NCI-H524 treated with DMSO at 0.1 percent for 48 hours (cell line): ENCODE measurements around the gene CCL7.
"Not testable (repeated sequence)": the region's sequence is repeated elsewhere in the genome, so short reads cannot be mapped to it uniquely, and the experiment has no call there.

Experiments used
- DNase-seq: peaks from one replicate; lab custom pipeline; 2025; lab: John Stamatoyannopoulos, UW

The CCL7 gene

DNA sequence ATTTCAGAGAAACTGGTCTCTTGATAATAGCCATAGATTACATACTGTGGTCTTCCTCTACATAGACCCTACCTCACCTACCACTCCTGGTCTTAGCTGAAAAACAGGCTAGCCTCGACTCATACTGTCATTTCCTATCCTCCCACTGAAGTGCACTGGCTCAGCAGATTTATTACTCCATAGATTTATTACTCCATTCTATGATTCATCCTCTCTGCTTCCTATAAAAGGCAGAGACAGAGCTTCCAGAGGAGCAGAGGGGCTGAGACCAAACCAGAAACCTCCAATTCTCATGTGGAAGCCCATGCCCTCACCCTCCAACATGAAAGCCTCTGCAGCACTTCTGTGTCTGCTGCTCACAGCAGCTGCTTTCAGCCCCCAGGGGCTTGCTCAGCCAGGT lies at the start of gene CCL7:
Gene CCL7, plus strand, starts transcription at position 253 of the 400 bp plus-strand sequence. Its CDS starts 70 bp downstream, at position 323.
- DNase-seq, result no peak

DNA sequence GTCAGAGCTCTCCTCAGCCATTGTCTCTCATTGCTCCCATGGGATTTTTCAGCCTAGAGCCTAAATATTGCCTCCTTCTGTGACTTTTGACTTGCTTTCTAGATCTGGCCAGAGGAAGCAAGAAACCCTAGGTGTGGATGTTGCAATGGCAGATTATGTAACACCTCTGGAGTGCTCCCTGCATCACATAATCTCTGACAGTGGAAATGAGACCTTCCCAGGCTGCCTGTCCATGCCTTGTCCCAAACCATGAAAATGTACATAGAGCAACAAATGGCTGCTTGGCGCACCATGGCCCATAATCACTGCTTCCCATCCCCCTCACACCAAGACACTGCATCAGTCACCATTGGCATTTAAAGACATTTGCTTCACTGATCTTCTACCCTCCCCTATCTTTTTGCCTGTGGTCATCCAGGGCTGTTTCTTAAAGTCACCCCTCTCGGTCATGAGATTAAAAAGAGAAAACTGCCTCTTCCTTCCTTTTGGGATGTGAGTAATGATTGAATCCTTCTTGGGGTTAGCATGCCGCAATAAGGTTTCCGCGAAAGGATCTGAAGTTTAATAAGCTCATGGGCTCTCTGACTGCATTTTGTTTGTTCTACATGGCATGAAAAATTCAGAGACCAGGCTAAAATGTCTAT lies 49.1 kb upstream of the CCL7 start:
- no peak for DNase-seq

DNA sequence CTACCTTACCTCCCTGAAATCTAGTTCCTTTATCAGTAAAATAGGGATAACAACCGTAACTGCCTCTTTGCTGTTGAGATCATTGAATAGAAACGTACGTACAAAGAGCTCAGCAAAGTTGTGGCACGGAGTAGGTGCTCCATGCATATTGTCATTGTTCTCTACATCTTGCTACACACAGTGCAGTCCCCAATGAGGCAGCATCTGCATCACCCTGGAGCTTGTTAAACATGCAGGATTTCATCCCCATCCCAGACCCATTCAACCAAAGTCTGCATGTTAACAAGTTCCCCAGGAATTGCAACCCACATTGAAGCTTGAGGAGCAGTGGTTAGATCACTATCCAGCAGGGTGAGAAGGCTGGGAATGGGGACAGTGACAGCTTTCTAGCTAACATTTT lies 48.6 kb upstream of the CCL7 start:
- no peak for DNase-seq

DNA sequence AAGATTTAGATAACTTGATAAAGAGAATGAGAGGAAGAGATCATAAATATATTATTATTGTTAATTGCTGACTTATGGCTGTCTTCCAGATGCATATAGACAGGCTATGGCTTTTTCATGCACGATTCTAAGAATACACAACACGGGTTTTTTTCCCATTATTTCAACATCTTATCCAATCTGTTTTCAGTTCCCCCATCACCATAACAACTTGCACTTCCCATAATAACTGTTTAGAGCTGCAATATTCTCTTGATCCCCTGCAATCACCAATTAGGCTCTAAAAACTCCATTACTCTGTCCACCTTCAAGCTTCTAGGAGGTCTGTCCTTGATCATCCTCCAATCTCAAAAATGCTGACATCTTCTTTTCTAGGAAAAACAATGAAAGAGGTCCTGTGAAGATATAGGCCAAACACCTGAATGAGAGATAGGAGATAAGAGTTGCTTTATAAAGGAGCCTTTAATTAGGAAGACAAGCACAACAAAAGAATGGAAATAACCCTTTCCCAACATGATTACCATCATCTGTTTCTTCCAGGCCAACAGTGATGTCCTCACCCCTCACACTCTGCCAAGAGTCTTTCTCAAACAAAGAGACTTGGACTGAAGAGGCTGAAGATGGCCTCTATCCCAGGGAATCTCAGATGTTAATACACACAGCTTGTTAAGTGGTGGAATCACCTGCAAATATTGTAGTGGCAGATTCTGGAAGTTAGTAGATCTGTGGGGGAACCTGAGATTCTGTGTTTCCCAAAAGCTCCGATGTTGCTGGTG lies 47.1 kb upstream of the CCL7 start:
- DNase-seq, result no peak

DNA sequence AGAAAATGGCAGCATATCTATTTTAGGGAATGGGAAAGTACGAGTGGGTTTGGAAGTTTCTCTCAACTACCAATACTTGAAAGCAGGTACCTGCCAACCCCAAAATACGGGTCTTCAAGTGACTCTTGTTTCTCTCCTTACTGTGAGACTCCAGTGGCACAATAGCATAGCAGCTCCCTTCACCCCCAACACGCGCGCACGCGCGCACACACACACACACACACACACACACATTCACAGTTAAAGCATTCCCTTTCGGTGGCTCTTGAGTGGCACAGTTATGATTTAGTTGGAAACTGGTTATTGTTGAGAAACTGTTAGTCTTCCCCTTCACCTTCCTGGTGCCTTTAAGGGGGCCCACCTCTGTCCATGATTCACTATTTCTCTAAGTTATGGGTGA lies 45.0 kb upstream of the CCL7 start:
- DNase-seq, result no peak

DNA sequence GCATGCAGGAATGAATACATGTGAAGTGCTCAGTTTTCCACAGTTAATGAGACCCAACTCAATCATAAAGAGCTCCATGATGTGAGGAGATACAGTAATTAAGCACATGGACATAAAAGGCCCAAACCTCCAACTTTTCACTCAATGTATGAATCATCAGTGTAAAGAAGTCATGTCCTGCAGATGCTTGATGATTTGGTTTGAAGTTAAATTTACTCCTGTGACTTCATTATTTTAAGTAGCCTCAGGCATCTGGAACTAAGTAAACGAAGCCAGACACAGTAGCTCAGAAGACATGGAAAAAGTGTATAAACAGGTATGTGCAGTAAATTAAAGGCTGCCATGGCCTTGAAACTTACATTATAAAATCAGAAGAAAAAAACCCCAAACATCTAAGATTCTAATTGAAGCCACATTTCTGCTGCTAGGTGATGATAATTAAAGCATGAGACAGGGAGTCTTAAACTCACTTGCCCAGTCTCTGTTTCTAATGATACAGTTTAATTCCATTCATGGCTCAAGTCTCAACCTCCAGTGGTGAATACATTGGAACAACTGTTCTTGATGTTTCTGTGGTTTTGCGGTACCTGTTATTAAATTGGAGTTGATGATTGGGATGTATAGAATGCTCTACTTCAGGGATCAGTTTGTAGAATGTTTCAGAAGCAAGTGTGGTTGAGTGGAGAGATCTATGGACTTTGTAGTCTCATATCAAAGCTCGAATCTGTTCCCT lies 43.8 kb upstream of the CCL7 start:
- DNase-seq, result no peak

DNA sequence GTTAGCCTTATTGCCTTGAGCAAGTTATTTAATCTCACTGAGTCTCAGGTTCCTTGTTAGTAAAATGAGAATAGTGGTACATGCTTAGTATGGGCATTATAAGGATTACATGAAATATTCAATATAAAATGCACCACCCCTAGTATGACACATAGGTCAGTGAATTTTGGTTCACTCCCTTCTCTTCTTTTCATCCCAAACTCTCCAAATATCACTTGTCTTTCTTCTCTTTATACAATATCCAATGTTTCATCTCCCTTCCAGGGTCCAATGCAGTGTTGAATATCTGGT lies 43.3 kb upstream of the CCL7 start:
- DNase-seq, result no peak

DNA sequence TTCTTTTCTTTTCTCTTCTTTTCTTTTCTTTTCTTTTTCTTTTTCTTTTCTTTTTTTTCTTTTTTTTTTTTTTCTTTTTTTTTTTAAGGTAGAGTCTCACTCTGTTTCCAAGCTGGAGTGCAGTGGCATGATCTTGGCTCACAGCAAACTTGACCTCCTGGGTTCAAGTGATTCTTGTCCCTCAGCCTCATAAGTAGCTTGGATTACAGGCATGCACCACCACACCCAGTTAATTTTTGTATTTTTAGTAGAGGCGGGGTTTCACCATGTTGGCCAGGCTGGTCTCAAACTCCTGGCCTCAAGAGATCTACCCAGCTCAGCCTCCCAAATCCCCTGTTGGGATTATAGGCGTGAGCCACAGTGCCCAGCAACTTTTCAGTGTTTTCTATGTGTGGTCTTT lies 42.7 kb upstream of the CCL7 start:
- DNase-seq, result not testable (repeated sequence)

DNA sequence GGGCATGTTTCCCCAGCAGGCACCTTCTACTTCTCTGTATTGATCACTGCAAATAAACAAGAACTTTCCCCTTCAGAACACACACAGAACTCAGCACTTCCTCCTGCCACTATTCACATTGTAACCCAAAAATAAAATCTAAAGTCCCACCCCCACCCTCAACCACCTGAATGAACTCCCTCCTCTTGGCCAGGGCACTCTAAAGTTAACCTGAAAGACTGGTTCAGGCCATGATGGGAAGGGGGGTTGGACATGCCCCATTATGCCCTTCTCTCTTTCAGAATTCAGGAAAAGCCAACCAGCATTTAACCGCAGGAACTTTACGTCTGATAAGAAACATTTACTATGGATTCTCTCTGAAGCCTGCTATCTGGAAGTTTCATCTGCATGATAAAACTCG lies 42.3 kb upstream of the CCL7 start:
- DNase-seq, result no peak

DNA sequence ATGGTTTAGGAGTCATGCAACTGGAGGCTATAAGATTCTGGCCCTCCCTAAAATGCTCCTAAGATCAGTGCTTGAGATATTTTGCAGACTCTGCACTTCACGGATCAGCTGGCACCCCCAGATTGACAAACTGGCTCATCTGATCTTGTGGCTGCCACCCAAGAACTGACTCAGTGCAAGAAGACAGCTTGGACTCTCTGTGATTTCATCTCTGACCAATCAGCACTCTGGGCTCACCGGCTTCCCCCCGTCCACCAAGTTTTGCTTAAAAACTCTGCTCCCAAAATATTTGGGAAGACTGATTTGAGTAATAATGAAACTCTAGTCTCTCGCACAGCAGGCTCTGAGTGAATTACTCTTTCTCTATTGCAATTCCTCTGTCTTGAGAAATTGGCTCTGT lies 41.2 kb upstream of the CCL7 start:
- DNase-seq, result no peak

DNA sequence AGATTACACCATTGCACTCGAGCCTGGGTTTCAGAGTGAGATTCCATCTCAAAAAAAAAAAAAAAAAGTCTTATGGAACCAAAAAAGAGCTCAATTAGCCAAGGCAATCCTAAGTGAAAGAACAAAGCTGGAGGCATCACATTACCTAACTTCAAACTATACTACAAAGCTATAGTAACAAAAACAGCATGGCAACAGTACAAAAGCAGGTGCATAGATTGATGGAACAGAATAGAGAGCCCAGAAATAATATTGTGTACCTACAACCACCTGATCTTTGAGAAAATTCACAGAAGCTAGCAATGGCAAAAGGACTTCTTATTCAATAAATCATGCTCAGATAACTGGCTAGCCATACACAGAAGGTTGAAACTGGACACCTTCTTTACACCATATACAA lies 39.7 kb upstream of the CCL7 start:
- no peak for DNase-seq

DNA sequence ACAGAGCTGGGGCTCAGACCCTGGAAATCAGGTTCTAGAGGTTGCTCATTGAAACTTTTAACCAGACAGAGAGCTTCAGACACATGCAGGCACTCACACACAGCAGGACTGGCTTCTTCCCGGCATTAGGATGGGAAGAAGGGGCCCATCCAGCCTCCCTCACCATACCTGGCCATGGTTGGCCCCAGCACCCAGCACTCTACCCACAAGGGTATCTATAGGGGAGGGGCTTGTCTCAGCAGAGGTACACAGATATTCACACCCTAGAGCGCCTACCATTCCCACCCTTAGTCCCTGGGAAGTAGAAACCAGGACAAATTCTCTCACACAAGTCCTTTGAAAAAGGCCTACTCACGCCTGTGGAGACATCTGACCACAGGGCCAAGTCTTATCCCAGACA lies 35.4 kb upstream of the CCL7 start:
- no peak for DNase-seq

DNA sequence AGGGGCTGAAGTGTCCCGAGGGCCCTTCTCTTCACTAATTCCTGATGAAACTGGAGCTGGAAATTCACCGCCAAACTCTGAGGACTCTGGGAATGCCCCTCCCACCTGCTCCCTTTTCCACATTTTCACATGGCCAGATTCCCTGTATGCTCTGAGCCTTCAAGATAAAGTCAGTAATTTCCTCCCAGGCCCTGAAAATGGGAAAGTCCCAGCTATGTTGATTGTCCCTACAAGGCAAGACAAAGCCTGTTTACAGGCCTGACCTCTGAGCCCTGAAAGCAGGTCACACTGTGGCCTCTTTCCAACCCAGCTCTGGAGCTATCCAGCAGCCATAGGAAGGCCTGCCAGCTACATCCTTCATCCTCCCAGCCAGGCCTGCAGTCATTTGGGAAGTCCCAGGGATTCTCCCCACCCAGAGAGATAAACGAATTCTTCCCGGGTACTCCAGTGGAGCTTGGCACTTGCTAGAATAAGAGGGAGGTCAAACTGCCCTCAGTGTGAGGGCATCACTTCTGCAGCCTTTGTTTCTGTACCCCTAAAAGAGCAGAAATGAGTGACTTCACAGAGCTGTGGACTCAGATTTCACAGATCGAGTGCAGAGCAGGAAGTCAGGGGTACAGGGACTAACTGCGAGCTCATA lies 34.5 kb upstream of the CCL7 start:
- no peak for DNase-seq

DNA sequence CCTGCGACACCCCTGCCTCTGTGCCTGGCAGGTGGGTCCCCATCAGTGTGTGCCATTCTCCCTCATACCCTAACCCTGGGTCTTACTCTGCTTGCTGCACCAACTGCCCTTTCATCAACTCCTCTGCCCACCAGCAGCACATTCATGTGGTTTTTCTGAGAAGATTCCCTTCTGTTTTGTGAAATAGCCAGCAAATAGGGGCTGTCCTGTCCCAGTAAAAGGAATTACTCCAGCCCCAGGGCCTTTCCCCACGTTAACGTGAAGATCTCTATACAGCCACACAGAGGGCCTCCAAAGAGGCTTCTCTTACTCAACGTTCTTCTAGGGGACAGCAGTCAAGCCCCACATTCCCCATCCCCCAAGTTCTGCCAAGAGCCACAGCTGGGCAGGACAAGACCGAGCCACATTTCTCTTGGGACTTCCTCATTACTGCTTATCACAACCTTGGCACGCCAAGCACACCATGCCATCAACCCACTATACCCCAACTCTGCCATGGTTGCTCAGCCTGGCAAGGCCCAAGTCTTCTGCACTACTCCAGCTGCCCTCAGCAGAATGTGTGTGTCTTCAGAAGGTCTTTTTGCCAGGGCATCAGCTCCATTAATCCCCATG lies 33.6 kb upstream of the CCL7 start:
- DNase-seq, result no peak

DNA sequence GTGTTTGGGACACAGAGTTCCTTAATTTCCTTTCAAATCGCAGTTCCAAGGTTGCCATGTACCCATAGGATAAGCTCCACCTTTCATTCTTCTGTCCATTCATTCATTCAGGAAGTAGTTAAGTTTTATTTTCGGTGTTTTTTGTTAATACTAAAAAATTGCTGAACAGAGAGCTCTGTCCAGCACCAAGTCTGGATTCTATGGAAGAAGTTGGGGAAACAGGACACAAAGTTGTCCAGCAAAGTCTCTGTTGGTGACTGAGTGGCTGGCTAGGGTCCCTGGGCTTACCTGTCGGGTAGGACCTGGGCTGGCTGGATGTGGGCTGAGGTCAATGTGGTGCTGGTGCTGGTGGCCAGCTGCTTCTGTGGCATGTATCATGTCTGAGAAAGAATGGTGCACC lies 32.6 kb upstream of the CCL7 start:
- DNase-seq, result no peak

DNA sequence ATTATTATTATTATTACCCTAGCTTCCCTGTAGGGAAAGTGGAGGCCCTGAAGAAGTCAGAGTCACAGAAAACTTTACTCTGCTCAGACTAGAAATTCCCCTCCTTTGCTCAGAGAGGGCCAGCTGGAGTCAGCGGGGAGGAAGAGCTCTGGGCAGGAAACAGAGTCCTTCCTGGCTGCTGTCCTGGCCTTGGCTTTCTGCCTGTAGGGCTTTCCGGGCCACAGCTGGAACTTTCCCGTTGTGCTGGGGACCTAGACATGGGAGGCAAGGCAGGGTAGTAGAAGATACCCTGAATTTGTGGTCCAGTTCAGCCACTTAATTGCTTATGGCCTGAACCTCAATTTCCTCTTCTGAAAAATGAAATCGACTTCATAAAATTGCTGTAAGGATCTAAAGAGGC lies 29.0 kb upstream of the CCL7 start:
- DNase-seq, result no peak

DNA sequence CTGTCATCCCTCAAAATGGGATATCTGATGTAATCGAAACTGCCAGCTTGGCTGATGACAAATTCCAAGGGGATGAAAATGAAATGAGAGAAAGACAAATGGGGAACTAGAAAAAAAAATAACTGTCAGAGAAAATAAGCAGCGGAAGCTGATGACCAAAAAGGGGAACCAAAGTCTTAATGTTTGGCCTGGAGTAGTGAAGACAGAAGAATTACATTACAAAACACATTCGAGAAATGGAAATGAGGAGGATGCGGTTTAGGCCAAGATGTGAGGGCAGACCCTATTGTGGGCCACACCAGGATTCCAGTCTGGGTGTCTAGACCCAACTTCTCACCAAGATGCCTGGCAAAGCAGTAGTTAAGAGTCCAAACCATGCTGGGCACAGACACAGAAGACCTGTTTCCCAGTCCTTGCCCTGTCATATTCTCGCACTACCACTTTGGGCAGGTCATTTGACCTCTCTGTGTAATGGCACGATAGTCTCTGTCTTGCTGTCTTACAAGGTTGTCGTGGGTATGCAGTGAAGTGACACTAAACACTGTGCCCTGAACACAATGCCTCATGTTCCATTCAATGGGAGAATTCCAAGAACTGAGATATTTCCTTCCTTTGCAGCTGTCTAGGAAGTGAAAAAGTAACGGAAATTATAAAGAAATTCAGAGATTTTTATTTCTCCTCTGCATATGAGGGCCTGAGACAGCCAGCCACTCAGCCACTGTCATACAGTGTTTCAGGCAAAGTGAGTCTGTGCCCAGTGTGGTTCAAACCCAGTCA lies 27.2 kb upstream of the CCL7 start:
- DNase-seq, result no peak

DNA sequence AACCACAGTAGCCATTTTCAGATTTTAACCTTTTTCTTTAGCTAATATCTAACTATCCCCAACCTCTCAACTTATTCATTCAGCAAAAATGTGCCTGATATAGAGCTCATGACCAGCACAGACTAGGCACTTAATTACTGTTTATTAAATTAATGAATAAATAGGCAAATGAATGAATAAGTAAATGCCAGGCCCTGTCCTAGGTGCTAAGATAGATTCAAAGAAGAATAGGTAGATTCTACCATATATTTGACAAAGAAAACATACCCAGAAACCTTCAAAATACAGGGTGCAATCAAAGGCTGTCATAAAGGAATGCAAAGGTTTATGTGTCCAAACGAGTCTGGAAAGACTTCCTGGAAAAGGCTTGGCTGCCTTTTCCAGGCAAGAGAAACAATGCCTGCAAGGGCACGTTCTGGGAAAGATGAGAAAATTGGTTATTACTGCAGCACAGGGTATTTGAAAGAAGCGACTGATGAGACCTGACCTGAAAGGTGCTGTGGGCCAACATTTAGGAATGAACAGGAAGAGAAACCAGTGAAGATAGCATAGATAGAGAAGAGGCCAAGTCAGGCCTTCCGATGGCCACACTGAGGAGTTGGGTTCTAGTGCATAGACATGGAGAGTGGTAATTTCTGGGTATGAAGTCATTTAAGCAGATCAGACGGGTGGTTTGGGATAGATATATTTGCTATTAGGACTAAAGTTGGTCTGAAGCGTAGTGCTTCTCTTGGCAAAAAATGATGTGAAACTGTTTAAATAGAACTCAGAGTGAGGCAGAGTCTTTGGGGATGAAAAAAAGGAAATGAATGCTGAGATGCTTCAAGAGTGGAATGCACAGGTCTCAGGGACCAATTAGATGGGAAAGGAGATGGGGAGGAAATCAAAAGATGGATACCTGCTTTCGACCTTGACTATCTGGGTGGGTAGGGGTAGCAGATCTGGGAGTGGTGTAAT lies 26.4 kb upstream of the CCL7 start:
- DNase-seq, result no peak

DNA sequence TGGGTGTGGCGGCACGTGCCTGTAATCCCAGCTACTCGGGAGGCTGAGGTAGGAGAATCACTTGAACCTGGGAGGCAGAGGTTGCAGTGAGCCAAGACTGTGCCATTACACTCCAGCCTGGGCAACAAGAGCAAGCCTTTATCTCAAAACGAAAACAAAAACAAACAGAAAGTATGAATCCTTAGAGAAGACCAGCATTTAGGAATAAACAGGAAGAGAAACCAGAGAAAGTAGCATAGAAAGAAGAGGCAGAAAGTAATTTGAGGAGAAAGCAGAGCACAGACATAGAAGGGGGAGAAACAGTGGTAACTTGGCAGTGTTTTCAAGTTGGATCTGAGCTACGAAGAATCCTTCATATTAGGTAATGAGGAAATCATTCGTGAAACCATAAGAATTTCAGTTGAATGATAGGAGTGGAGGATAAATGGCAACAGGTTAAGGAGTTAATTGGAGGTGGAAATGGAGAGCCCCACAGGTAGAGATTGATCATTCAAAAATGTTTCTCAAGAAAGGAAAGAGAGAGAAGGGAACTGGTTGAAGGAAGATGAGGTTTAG lies 24.6 kb upstream of the CCL7 start:
- no peak for DNase-seq

DNA sequence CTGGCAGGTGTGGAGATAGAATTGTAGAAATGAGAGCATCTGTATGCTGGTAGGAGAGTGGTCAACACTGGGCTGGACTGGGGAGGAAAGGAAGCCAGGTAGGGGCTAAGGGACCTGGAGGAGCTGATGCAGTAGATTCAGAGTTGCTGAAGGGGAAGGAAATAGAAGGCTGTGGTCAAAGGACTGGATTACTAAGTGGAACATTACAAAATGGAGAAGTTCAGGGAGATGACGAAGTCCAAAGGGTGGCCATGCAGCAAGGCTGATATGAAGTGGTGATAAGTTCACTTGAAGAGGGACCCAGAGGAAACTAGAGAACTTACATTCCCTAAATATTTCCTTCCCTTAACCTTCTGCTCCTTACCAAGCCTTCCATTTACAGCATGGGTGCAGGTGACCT lies 23.6 kb upstream of the CCL7 start:
- no peak for DNase-seq
